GM12878 (cell line): Measurements from ENCODE around the gene CFDP1. TPM values are rescaled to one million over a fixed set of nuclear protein-coding genes. Genes with fewer than 3 reads are reported as not detected.

Experiments
- ASH2L ChIP-seq: fragments of 300-600, 200-600 bp; sonication (generic); IDR thresholded peaks from 2 replicates; pipeline ENCODE4 v1.6.1; 2017; ENCODE audit warnings: low read depth, mild to moderate bottlenecking, borderline replicate concordance
- BACH1 ChIP-seq: fragments of 450-650 bp; IDR thresholded peaks from 2 replicates; pipeline ENCODE4 v1.6.1; 2017; ENCODE audit warnings: mild to moderate bottlenecking, borderline replicate concordance
- CBX5 ChIP-seq: sonication (generic); IDR thresholded peaks from 2 replicates; pipeline ENCODE4 v1.6.1; 2016; ENCODE audit warnings: low read depth, moderate library complexity, mild to moderate bottlenecking, inconsistent platforms
- CREM ChIP-seq: IDR thresholded peaks from 2 replicates; pipeline ENCODE4 v1.6.1; 2014; ENCODE audit warnings: antibody characterized with exemption, low read depth
- CUX1 ChIP-seq: IDR thresholded peaks from 2 replicates; pipeline ENCODE4 v1.6.1; 2012; ENCODE audit warnings: improper control_type of control experiment, low read depth, low read length; ENCODE audit not compliant: insufficient replicate concordance
- EGR1 ChIP-seq, 2 experiments: IDR thresholded peaks; 1 replicate in 1 of 2; 2 replicates in 1 of 2; pipeline ENCODE4 v1.6.1; 2011 to 2012; ENCODE audit warnings: low read depth in 2 of 2, low read length in 2 of 2, borderline replicate concordance in 1 of 2, mild to moderate bottlenecking in 1 of 2, moderate library complexity in 1 of 2
- IKZF2 ChIP-seq, 2 experiments: fragments of 450-650 bp; IDR thresholded peaks; 2 replicates each; pipeline ENCODE4 v1.6.1; 2017; ENCODE audit warnings: mild to moderate bottlenecking in 2 of 2, moderate library complexity in 2 of 2
- JUNB ChIP-seq: IDR thresholded peaks from 2 replicates; pipeline ENCODE4 v1.6.1; 2016; ENCODE audit warnings: antibody characterized with exemption, mild to moderate bottlenecking
- LARP7 ChIP-seq: fragments of 450-650 bp; IDR thresholded peaks from 2 replicates; pipeline ENCODE4 v1.6.1; 2017; ENCODE audit warnings: mild to moderate bottlenecking
- PML ChIP-seq: IDR thresholded peaks from 2 replicates; pipeline ENCODE4 v1.6.1; 2012; ENCODE audit warnings: low read length, inconsistent platforms
- REST ChIP-seq: IDR thresholded peaks from 2 replicates; pipeline ENCODE4 v1.6.1; 2012; ENCODE audit warnings: mild to moderate bottlenecking, low read depth, low read length
- SRF ChIP-seq, 2 experiments: IDR thresholded peaks; 2 replicates each; pipeline ENCODE4 v1.6.1; 2011; ENCODE audit warnings: low read depth in 2 of 2, low read length in 2 of 2, mild to moderate bottlenecking in 1 of 2, moderate library complexity in 1 of 2
- TCF12 ChIP-seq: IDR thresholded peaks from 2 replicates; pipeline ENCODE4 v1.6.1; 2011; ENCODE audit warnings: low read depth, mild to moderate bottlenecking, low read length
- ZNF274 ChIP-seq: IDR thresholded peaks from one replicate; pipeline ENCODE4 v1.8.0; 2011; ENCODE audit not compliant: insufficient read length, insufficient read depth
- polyA plus RNA-seq, 11 experiments: library from polyadenylated mRNA; depleted of rRNA in 4 of 11; unstranded in 6 of 11; stranded (reverse) in 5 of 11; fragments of >200 nt; fragmentation: Nextera tagmentation in 4 of 11; fragmentation: Illumina TruSeq in 1 of 11; extraction: Ambion mirVana in 4 of 11; extraction: Trizol in 1 of 11; gene quantifications; 1 replicate in 1 of 11; 2 replicates in 10 of 11; pipeline versions ENCODE4 v1.2.1 to v1.2.3, GENCODE V29; 2011 to 2016; ENCODE audit warnings: inconsistent platforms in 2 of 11, missing spikeins in 2 of 11, low read depth in 1 of 11
- total RNA-seq, 4 experiments: library from RNA; depleted of rRNA in 3 of 4; stranded (reverse); fragments of >200 nt in 3 of 4; fragmentation: Illumina TruSeq in 1 of 4; extraction: Trizol in 1 of 4; gene quantifications; 2 replicates each; pipeline versions ENCODE4 v1.2.1 to v1.2.3, GENCODE V29; 2013 to 2021
- TF ChIP-seq, protein P1 (sequence below): fragments of 150-350 bp; IDR thresholded peaks from 2 replicates; pipeline ENCODE4 v1.6.1; 2016; ENCODE audit warnings: low read depth, low read length
- TF ChIP-seq, protein P2 (sequence below): IDR thresholded peaks from 2 replicates; pipeline ENCODE4 v1.6.1; 2012; ENCODE audit warnings: low read depth, low read length, improper control_type of control experiment

The CFDP1 gene
- total and polyA plus RNA-seq, 10 of the 15 experiments (the other 5 are each of a cell fraction or from before 2014, with no cell fraction given) = 22.3 to 64.8 (median 36.7) TPM

- TF ChIP-seq, protein P1, sequence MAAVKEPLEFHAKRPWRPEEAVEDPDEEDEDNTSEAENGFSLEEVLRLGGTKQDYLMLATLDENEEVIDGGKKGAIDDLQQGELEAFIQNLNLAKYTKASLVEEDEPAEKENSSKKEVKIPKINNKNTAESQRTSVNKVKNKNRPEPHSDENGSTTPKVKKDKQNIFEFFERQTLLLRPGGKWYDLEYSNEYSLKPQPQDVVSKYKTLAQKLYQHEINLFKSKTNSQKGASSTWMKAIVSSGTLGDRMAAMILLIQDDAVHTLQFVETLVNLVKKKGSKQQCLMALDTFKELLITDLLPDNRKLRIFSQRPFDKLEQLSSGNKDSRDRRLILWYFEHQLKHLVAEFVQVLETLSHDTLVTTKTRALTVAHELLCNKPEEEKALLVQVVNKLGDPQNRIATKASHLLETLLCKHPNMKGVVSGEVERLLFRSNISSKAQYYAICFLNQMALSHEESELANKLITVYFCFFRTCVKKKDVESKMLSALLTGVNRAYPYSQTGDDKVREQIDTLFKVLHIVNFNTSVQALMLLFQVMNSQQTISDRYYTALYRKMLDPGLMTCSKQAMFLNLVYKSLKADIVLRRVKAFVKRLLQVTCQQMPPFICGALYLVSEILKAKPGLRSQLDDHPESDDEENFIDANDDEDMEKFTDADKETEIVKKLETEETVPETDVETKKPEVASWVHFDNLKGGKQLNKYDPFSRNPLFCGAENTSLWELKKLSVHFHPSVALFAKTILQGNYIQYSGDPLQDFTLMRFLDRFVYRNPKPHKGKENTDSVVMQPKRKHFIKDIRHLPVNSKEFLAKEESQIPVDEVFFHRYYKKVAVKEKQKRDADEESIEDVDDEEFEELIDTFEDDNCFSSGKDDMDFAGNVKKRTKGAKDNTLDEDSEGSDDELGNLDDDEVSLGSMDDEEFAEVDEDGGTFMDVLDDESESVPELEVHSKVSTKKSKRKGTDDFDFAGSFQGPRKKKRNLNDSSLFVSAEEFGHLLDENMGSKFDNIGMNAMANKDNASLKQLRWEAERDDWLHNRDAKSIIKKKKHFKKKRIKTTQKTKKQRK = no peak
- TF ChIP-seq, protein P2, sequence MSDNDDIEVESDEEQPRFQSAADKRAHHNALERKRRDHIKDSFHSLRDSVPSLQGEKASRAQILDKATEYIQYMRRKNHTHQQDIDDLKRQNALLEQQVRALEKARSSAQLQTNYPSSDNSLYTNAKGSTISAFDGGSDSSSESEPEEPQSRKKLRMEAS = no peak
- no peak for TF ChIP-seq ZNF274
- no peak for TF ChIP-seq LARP7
- TF ChIP-seq REST = no peak
- no peak for TF ChIP-seq CREM
- TF ChIP-seq BACH1 = no peak
- peak; percentile 56 to 68 for TF ChIP-seq IKZF2 (IDR thresholded peaks at IDR 0.05)
- no peak for TF ChIP-seq ASH2L
- TF ChIP-seq EGR1 (IDR thresholded peaks at IDR 0.05; ENCODE audit: borderline replicate concordance in 1 of 2, low read depth in 2 of 2, low read length in 2 of 2) = no peak
- no peak for TF ChIP-seq CBX5
- TF ChIP-seq PML = no peak
- TF ChIP-seq TCF12 = no peak
- TF ChIP-seq JUNB = 0 out of 2 replicates have a peak, but pooled peaks have one; percentile 19
- TF ChIP-seq CUX1 = no peak
- no peak for TF ChIP-seq SRF (IDR thresholded peaks at IDR 0.05; ENCODE audit: low read depth in 2 of 2, low read length in 2 of 2)
Observed at GRCh38 chr16:75244844-75245758, 188.2 kb downstream of the CFDP1 start (continued).
